B cell (primary cell): ENCODE measurements around the gene DLX1.

ENCODE experiments used
- CTCF ChIP-seq: fragments of 200-600 bp; IDR thresholded peaks from one replicate; pipeline ENCODE4 v1.8.0; 2022; ENCODE audit warnings: antibody characterized with exemption, mild to moderate bottlenecking
- EZH2 ChIP-seq: IDR thresholded peaks from 2 replicates; pipeline ENCODE4 v1.6.1; 2012; ENCODE audit warnings: borderline replicate concordance, low read depth, mild to moderate bottlenecking, moderate library complexity, low read length; ENCODE audit not compliant: insufficient read depth, poor library complexity, severe bottlenecking

GRCh38 chr2:172084395-172084644 is 987 bp upstream of the DLX1 start:
- TF ChIP-seq EZH2 (no peak), CTCF (no peak)
